ENCODE results near the gene TRIM8.

The TRIM8 gene
- 23.8 to 108 (median 48.3) reads per million in 17 experiments for total RNA-seq

DNA sequence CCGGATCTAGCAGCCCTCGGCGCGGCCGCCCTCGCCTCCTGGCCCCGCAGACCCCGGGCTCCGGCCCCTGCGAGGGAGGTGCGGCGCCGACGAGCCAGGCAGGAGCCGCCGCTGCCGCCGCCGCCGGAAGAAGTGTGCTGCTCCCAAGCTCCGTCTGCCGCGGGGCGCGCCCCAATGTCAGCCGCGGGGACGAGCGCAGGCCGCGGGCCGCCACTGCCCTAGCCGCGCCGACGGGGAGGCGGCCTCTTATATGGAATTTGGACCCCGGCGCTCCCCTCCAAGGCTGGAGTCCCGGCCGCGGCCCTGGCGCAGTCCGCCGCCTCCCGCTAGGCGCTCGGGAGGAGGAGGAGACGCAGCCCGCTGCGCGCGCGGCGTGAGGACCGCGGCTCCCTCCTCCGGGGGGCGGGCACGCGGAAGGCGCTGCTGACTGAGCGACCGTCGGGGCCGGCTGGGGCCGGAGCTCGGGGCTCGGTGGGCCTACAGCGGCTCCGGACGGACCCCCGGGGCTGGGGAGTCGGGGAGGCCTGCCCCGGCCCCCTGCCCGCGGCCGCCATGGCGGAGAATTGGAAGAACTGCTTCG lies at the start of gene TRIM8:
Gene TRIM8, plus strand, starts transcription at position 414 of the 580 bp plus-strand sequence. Its CDS starts 139 bp downstream, at position 553.
- peak; percentile 61 to 86 (median 76) for DNase-seq

DNA sequence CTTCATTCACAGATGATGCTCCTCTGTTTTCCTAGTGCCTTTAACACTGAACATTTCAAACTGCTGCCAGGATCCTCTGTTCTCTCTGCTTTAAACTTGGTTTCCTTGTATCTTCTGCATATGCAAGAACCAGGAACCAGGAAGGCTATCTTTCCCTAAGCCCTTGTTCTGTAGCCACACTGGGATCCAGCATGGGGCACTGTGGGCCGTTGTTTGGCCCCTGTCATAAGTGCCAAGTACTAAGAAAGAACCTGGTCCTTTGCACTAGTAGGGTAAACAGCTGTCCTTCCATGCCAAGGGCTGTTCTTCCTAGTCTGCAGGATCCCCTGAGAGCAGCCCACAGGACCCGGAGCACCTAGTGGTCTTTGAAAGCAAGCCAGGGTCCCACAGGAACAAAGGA lies 49.0 kb upstream of the TRIM8 start:
- no peak for DNase-seq

DNA sequence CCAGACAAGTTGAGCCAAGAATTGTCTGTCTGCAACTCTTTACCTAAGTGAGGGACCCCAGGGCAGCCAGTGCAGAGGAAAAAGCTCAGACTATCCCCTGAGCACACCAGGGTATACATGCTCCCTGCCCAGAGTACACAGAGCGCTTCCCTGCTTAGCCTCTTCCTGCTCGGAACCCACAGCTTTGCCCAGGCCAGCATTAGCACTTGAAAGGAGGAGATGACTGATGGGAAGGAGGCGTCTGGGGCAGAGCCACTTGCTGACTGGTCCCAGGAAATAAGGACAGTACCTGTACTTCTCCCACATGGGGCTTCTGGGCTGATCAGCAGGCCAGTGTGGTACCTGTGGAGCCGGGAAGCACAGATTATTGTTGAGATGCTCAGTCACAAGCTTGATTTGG lies 48.4 kb upstream of the TRIM8 start:
- DNase-seq, result no peak

DNA sequence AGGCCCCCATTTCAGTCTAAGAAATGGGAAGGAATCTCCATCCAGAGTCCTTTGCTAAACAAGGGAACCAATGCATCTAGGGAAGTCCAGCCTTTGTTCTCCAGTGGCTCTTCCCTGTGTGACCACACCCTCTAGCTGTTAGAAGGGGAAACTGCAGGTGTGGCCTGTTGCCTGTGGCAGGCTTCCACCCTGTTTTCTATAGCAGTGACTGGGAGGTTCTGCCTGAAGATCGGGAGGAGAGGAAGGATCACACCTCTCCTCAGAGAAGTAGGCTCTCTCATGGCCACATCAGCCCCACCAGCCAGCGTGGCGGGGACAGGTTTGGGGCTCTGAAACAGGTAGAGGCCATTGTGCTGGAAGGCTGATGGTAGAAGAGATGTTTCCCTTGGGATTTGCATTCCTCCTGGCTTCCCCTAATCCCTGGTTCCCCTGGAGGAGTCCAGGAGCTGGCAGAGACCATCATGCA lies 47.7 kb upstream of the TRIM8 start:
- DNase-seq, result peak; percentile 47 to 68 (median 62)

DNA sequence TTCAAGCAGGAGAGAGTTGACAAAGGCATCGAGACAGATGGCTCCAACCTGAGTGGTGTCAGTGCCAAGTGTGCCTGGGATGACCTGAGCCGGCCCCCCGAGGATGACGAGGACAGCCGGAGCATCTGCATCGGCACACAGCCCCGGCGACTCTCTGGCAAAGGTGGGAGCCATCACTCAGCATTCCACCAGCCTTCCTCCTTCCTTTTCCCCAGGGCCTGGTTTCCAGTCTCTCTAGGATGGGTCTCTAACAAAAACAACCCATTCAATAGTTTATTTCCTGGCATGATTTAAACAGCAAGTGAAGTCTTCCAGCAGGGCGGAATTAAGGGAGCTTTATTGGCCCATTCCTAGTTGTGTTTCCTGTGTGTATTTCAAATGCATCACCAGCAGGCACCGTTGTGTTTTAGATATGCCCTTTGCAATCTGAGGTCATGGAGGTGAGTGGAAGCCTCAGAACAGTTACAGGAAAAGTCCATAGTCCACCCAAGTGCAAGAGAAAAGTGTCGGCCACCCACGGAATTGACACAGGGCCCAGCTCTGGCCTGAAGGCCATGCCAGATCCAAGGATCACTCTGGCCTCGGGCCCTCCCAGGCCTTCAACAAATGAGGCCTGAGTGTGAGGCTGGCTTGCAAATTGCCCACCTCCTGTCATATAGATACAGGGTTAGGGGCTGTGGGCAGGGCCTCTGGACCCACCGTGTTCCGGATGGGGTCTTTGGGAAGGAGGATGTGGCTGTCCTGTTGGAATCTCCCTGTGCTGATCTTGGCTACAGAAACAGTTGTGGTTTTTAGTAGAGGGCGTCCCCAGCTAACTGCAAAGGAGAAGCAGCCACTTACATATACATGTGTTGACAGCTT lies 46.9 kb upstream of the TRIM8 start:
- DNase-seq, result no peak

- no peak for DNase-seq
Observed at GRCh38 chr10:102598243-102598642, 46.0 kb upstream of the TRIM8 start.

- DNase-seq, result no peak
Observed at GRCh38 chr10:102599565-102600327, 44.5 kb upstream of the TRIM8 start.

GRCh38 chr10:102600816-102601215 lies 43.5 kb upstream of the TRIM8 start:
- DNase-seq, result no peak

- DNase-seq, result no peak
Observed at GRCh38 chr10:102601639-102602038, 42.6 kb upstream of the TRIM8 start.

- no peak for DNase-seq
Observed at GRCh38 chr10:102602272-102603045, 41.8 kb upstream of the TRIM8 start.

GRCh38 chr10:102603946-102604345 lies 40.3 kb upstream of the TRIM8 start:
- peak; percentile 43 to 75 (median 70) for DNase-seq

GRCh38 chr10:102604439-102604841 lies 39.8 kb upstream of the TRIM8 start:
- DNase-seq, result no peak

DNA sequence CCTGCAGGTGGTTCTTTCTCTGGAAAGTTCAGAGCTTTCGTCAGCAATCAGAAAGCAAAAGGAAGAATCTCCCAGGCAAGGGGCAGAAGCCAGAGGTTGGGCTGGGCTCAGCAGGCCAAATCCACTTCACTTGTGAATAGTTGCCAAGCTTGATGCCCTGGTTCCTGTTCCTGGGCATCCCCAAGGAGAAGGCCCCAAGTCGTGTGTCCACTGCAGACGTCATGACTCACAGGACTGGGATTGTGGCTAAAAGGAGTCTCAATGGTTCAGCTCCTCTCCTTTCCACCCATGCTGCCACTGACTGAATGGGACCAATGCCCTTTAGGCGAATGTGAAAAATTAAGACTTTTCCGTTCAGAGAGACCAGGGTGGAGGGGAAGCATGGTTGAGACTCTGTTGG lies 38.6 kb upstream of the TRIM8 start:
- DNase-seq, result peak in 1 of 4 experiments; percentile 25

DNA sequence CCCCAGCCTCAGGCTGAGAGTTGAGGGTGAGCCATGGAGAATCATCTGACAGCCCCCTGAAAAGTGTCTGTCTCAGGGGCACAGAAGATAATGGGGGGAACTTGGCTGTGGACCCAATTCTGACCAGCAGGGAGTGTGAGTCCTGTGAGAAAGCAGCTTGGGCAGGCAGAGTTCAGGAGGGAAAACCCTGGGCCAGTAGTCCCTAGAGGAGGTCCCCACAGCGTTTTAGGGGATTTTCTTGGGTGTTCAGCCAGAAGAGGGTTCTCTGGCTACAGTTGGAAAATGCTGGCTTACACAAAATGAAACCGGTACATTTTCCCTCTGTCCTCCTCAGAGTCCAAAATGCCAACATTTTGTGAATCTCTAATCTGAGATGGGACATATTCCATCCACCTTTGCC lies 35.8 kb upstream of the TRIM8 start:
- no peak for DNase-seq

- no peak for DNase-seq
Observed at GRCh38 chr10:102610441-102610887, 33.8 kb upstream of the TRIM8 start.

- no peak for DNase-seq
Observed at GRCh38 chr10:102611514-102612087, 32.7 kb upstream of the TRIM8 start.

- no peak for DNase-seq
Observed at GRCh38 chr10:102612964-102613275, 31.4 kb upstream of the TRIM8 start.

DNA sequence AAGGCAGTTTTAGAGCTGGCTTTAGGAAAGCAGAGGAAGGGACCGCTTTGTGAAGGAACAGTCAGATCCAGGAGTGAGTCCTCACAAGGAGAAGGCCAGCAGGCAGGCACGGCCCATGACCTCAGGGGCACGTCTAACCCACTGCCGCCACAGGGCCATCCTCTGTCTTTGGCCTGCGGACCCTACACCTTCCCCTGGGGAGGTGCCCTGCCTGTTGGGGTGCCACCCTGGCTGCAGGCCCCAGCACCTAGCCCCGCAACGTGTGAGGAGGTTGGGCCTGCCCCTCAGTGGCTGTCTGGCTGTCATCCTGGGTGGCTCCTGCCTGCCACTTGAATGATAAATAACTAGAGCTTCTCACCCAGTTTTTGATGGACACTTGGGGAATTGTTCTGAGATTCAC lies 31.0 kb upstream of the TRIM8 start:
- no peak for DNase-seq

DNA sequence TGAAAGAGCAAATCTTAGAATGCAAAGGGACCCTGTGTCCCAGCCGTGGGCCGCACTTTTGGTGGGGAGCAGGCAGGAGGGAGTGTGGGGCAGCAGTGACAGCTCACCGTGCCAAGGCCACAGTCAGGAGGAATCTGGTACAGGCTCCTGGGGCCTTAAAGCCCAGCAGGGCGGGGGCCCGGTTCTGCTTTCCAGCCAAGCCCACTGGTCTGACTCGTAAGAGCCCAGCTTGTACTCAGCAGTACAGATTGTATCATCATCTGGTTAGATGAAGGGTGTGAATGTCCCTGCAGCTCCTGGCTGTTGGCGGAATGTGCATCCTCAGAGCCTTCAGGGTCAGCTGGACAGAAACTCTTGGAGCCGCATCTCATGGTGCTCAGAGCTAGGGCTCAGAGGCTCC lies 30.5 kb upstream of the TRIM8 start:
- DNase-seq, result no peak

DNA sequence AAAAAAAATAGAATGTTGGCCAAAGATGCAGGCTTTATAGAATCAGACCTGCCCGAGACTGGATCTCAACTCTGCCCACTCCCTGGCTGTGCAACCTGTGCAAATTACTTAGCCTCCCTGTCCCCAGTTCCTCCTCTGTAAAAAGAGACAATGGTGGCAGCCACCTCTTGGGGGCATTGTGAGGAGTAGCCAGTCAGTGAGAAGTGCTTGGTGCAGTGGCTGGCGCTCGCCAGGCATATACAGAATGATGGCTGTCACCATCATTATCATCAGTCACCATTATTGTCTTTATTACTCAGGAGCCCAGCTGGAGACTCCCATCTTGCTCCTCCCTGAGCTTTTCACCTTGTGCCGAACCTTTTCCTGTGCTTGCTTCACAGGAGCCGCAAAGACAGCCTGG lies 29.4 kb upstream of the TRIM8 start:
- DNase-seq, result no peak

- peak in 1 of 4 experiments; percentile 45 for DNase-seq
Observed at GRCh38 chr10:102615361-102615760, 28.9 kb upstream of the TRIM8 start.

All from suppressor macrophage (primary cell).